ENCODE data around the gene SMG6. TPM values are rescaled to one million over a fixed set of nuclear protein-coding genes. Genes with fewer than 3 reads are reported as not detected.

Gene SMG6
- total and polyA plus RNA-seq, 4 donors, result 16.2 to 67.3 (median 31.4) TPM

DNA sequence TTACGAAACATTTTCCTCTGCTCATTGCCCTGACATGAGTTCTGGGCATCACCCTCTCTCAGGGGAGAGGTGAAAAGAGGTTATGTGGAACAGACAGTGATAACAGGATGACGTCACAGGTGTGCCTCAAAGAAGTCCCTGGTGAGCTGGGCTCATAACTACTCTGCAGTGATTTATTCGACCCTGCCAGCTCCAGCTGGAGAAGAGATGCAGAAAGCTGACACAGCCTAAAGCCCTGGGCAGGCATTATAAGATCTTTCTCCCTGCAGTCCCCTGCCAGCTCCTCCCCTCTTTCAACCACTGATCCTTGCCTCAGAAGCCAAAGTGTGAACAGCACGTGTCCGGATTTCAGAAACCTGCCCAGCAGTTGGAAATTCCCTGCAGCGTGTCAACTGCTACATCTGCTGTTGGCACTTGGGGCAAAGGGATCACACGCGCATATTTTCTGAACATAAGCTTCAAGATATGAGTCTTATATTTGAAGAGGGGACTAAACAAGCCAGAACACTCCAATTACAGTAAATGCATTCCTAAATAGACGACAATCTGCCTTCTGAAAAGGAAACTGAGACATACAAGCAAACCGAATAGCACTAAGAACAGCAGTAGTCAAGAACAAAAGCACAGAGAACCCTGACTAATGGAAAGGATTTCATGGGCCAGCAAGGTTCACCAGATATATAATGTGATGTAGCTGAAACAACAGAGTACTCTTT lies 80.5 kb downstream of the SMG6 start:
- Histone ChIP-seq H3K36me3 (ENCODE audit: control insufficient read depth in 1 of 2, insufficient read depth in 2 of 2, low read length in 1 of 2) (no peaks in the 10 kb centered on the region), H3K27me3 (ENCODE audit: control insufficient read depth in 1 of 2, insufficient read depth in 2 of 2, low read length in 1 of 2) (no peaks in the 10 kb centered on the region), H3K27ac (ENCODE audit: low read depth in 1 of 2, low read length in 2 of 2) (no peak overlapping the region), H3K9me3 (ENCODE audit: control insufficient read depth, low read length) (no peaks in the 10 kb centered on the region), H3K4me3 (ENCODE audit: low read length in 2 of 2) (no peak overlapping the region), H3K4me1 (ENCODE audit: control insufficient read depth in 1 of 2, insufficient read depth in 2 of 2, low read length in 2 of 2) (peaks cover 0 to 9% of the 10 kb centered on the region in 2 donors)
- intact Hi-C loops (cut with DNase I), result no loop called here
- 15 to 19% methylated on average over 10 of the region's 10 CpGs for WGBS, 2 donors
- ATAC-seq (ENCODE audit: low FRiP score) (peak; percentile 86), DNase-seq (peak in 1 of 2 donors; percentile 63)

DNA sequence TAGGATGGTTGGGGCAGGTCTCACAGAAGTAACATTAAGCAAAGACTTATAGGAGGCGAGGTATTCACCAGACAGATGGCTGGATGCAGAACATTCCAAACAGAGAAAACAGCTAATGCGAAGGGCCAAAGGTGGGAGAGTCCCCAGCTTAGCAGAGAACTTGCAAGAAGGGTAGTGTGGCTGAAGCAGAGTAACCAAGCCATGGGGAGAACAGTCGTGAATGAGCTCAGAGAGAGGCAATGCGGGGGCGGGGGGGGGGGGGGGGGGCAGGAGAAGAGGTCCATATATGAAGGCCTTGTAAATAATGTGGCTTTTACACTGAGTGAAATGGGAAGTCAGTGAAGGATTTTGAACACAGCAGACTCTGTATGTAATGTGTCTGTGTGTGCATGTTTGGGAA lies 81.3 kb downstream of the SMG6 start:
- no peaks in the 10 kb centered on the region for H3K27me3 ChIP-seq (ENCODE audit: control insufficient read depth in 1 of 2, insufficient read depth in 2 of 2, low read length in 1 of 2)
- no peak overlapping the region for H3K4me3 ChIP-seq (ENCODE audit: low read length in 2 of 2)
- no peak for DNase-seq
- intact Hi-C loops (cut with DNase I), result no loop called here
- no peaks in the 10 kb centered on the region for H3K36me3 ChIP-seq (ENCODE audit: control insufficient read depth in 1 of 2, insufficient read depth in 2 of 2, low read length in 1 of 2)
- peaks cover 0 to 9% of the 10 kb centered on the region in 2 donors for H3K4me1 ChIP-seq (ENCODE audit: control insufficient read depth in 1 of 2, insufficient read depth in 2 of 2, low read length in 2 of 2)
- H3K27ac ChIP-seq (ENCODE audit: low read depth in 1 of 2, low read length in 2 of 2), result no peak overlapping the region
- no peaks in the 10 kb centered on the region for H3K9me3 ChIP-seq (ENCODE audit: control insufficient read depth, low read length)
- no peak for ATAC-seq (ENCODE audit: low FRiP score)
- WGBS, 2 donors, result 54 to 68% methylated on average over 4 to 5 of the region's 5 CpGs

DNA sequence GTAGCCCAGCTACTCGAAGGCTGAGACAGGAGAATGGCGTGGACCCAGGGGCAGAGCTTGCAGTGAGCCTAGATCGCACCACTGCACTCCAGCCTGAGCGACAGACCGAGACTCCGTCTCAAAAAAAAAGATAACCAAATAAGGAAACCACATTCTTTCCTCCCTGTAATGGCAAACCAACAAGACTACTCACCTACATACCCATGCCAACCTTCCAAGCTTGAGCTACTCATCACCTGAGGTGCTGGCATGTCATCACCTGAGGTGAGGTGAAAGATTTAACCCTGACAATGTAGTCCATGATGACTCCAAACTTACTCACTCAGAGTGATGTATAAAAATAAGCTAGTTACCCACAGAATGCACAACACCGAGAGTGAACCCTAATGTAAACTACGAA lies 85.2 kb downstream of the SMG6 start:
- H3K4me3 ChIP-seq (ENCODE audit: low read length in 2 of 2), result no peak overlapping the region
- H3K4me1 ChIP-seq (ENCODE audit: control insufficient read depth in 1 of 2, insufficient read depth in 2 of 2, low read length in 2 of 2), result peaks cover 3 to 11% of the 10 kb centered on the region in 2 donors
- no peak overlapping the region for H3K27ac ChIP-seq (ENCODE audit: low read depth in 1 of 2, low read length in 2 of 2)
- no peaks in the 10 kb centered on the region for H3K36me3 ChIP-seq (ENCODE audit: control insufficient read depth in 1 of 2, insufficient read depth in 2 of 2, low read length in 1 of 2)
- DNase-seq (no peak), ATAC-seq (ENCODE audit: low FRiP score) (no peak)
- intact Hi-C loops (cut with DNase I), result no loop called here
- no peaks in the 10 kb centered on the region for H3K27me3 ChIP-seq (ENCODE audit: control insufficient read depth in 1 of 2, insufficient read depth in 2 of 2, low read length in 1 of 2)
- 77 to 81% methylated on average over 8 of the region's 8 CpGs for WGBS, 2 donors
- no peaks in the 10 kb centered on the region for H3K9me3 ChIP-seq (ENCODE audit: control insufficient read depth, low read length)

DNA sequence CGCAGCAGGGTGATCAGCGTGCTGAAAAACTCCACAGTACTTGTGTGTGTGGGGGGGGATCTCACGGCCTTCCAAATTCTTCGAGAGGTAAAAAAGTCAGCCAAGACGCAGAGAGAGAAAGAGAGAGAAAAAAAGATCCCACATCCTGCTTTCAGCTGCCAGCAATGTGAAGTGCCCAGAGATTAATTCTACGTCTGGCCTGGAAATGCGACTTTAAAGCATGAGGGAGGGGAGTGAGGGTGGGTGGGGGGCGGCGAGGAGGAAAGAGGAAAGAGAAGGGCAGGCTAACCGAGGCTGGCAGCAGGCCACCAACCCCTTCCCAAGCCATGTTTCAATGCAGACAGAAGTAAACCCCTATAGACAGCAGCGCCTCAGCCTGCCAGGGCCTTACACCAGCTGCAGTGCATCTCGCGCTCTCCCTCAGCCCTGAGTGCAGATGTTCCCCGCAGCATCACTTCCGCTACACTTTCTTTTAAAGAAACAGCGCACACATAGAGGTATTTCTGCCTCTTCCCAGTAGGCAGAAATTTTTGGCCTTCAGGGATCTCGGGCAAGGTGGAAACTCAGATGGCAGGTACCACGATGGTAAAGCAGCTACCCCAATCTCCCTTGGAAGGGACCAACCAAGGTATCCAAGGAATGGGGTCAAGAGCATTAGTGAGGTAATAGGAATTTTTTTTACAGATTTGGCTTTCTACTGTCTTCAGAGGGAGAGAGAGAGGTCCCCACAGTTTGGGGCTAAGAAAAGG lies 87.8 kb downstream of the SMG6 start:
- Histone ChIP-seq H3K4me3 (ENCODE audit: low read length in 2 of 2) (peak overlapping the region; percentile 32 to 47), H3K36me3 (ENCODE audit: control insufficient read depth in 1 of 2, insufficient read depth in 2 of 2, low read length in 1 of 2) (no peaks in the 10 kb centered on the region), H3K4me1 (ENCODE audit: control insufficient read depth in 1 of 2, insufficient read depth in 2 of 2, low read length in 2 of 2) (peaks cover 3 to 5% of the 10 kb centered on the region in 2 donors), H3K27me3 (ENCODE audit: control insufficient read depth in 1 of 2, insufficient read depth in 2 of 2, low read length in 1 of 2) (no peaks in the 10 kb centered on the region), H3K27ac (ENCODE audit: low read depth in 1 of 2, low read length in 2 of 2) (peak overlapping the region; percentile 97 to 99), H3K9me3 (ENCODE audit: control insufficient read depth, low read length) (no peaks in the 10 kb centered on the region)
- WGBS, 2 donors, result 1 to 2% methylated on average over 18 of the region's 18 CpGs
- intact Hi-C loops (cut with DNase I), result loop anchor here (1.0 to 2.0 kb wide), 2 partner anchors 35 to 36 kb away; no protein-coding TSS in a partner anchor
- DNase-seq (peak; percentile 84 to 88), ATAC-seq (ENCODE audit: low FRiP score) (peak; percentile 81)

DNA sequence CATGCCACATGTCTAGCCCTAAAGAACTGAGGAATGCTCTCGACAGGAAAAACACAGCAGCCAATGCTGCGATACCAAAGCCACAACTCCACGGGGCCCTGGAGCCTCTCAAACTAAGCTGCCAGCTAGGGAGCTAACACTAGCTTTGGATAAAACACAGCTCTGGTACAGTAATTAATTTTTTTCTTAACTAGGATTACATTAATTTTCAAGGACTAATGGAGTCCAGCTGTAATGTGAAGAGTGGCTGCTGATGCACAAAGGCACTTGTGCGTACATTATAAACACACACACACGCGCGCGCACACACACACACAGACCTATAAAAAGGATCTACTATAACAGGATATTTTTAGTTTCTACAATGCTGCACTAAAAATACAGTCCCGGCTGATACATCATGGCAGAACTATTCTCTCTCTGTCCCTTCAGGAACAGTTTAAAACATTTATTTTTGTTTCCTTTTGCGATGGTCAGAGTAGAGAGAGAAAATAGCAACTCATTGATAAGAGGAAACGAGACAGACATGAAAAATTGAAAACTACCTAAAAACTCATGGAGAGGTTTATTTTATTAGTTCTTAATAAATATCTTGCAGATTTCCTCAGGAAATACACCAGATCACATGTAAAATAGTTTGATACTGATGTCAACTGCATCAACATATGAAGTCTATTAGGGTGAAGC lies 88.5 kb downstream of the SMG6 start:
- ATAC-seq (ENCODE audit: low FRiP score) (peak; percentile 82), DNase-seq (peak; percentile 73 to 91)
- WGBS, 2 donors, result 3 to 8% methylated on average over 11 of the region's 11 CpGs
- Histone ChIP-seq H3K27ac (ENCODE audit: low read depth in 1 of 2, low read length in 2 of 2) (peak overlapping the region; percentile 97 to 99), H3K4me3 (ENCODE audit: low read length in 2 of 2) (peak overlapping the region in 1 of 2 donors; percentile 32), H3K4me1 (ENCODE audit: control insufficient read depth in 1 of 2, insufficient read depth in 2 of 2, low read length in 2 of 2) (peaks cover 3 to 5% of the 10 kb centered on the region in 2 donors), H3K9me3 (ENCODE audit: control insufficient read depth, low read length) (no peaks in the 10 kb centered on the region), H3K36me3 (ENCODE audit: control insufficient read depth in 1 of 2, insufficient read depth in 2 of 2, low read length in 1 of 2) (no peaks in the 10 kb centered on the region), H3K27me3 (ENCODE audit: control insufficient read depth in 1 of 2, insufficient read depth in 2 of 2, low read length in 1 of 2) (no peaks in the 10 kb centered on the region)
- intact Hi-C loops (cut with DNase I), result loop anchor here (1.0 to 2.0 kb wide), 2 partner anchors 34 to 36 kb away; no protein-coding TSS in a partner anchor

DNA sequence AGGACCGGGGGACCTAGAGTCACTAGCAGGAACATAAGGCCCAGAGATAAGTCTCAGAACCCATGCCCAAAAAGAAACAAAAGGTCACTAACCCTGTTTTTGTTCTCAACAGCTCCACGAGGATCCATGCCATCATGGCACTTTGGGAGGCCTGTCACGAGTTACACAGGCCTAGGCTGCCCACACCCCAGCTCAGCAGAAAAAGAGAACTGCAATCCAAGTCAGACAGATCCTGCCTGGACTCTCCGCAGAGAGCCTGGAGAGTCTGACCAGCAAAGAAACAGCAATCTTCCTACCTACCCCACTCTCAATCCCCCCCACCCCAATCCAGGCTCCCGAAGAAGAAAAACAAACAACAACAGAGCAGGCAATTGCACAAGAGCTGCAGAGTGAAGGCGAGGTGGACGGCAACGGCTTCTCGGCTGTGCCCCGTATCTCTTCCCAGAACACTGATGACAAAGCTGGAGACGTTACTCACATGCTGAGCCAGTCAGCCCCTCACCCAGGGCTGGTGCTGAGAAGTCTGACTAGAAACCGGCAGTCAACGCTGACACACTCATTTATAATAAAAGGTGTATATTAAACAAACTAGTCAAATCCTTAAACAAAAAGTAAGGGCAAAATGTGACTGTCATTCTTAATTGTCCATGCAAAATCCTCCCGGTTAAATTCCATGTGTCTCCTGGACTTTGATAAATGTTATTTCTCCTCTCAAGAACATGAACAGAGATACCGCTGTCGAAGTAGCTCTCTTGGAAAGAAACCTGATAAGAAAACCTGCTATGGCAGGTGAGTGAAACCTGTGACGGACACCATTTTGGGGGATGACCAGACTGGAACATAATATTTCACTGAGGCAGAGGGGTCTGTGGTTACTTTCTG lies 89.3 kb downstream of the SMG6 start:
- peak; percentile 61 for ATAC-seq (ENCODE audit: low FRiP score)
- H3K4me3 ChIP-seq (ENCODE audit: low read length in 2 of 2), result no peak overlapping the region
- no peaks in the 10 kb centered on the region for H3K27me3 ChIP-seq (ENCODE audit: control insufficient read depth in 1 of 2, insufficient read depth in 2 of 2, low read length in 1 of 2)
- intact Hi-C loops (cut with DNase I), result loop anchor here in 1 of 2 donors (2.0 kb wide), 1 partner anchor 33 kb away; no protein-coding TSS in a partner anchor
- no peaks in the 10 kb centered on the region for H3K9me3 ChIP-seq (ENCODE audit: control insufficient read depth, low read length)
- WGBS, 2 donors, result 10 to 16% methylated on average over 17 of the region's 17 CpGs
- H3K36me3 ChIP-seq (ENCODE audit: control insufficient read depth in 1 of 2, insufficient read depth in 2 of 2, low read length in 1 of 2), result no peaks in the 10 kb centered on the region
- H3K27ac ChIP-seq (ENCODE audit: low read depth in 1 of 2, low read length in 2 of 2), result peak overlapping the region; percentile 73 to 94
- peak; percentile 80 to 86 for DNase-seq
- peaks cover 3 to 5% of the 10 kb centered on the region in 2 donors for H3K4me1 ChIP-seq (ENCODE audit: control insufficient read depth in 1 of 2, insufficient read depth in 2 of 2, low read length in 2 of 2)

DNA sequence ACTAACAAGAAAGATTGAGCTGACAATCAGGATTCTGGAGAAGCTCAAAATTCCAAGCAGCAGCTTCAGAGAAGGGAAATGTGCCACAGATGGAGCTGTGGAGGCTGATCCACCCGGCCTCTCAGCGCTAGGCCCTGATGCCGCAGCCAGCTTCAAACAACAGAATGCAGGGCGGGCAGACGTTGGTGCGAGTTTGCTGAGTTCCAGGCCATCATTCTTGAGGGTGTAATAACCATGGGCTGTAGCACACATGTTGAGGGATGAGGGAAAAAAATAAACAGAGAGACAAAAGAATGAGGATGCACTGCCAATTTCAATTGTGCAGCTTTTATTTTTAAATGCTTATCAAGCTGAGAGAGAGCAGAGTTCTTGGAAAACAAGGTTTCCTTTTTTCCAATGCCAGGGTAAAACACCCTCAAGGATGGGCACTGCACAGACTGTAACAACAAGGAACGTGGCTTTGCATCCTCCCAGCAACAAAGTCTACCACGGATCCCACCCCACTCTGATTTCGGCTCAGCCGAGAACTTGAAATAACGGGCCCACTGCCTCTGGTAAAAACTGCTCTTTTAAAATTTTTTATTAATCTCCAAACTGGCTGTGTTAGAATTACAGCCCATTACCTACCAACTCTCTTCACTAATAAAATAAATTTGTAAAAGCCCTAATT lies 90.2 kb downstream of the SMG6 start:
- intact Hi-C loops (cut with DNase I), result no loop called here
- Histone ChIP-seq H3K27ac (ENCODE audit: low read depth in 1 of 2, low read length in 2 of 2) (peak overlapping the region; percentile 73 to 80), H3K36me3 (ENCODE audit: control insufficient read depth in 1 of 2, insufficient read depth in 2 of 2, low read length in 1 of 2) (no peaks in the 10 kb centered on the region), H3K9me3 (ENCODE audit: control insufficient read depth, low read length) (no peaks in the 10 kb centered on the region), H3K27me3 (ENCODE audit: control insufficient read depth in 1 of 2, insufficient read depth in 2 of 2, low read length in 1 of 2) (no peaks in the 10 kb centered on the region), H3K4me3 (ENCODE audit: low read length in 2 of 2) (no peak overlapping the region), H3K4me1 (ENCODE audit: control insufficient read depth in 1 of 2, insufficient read depth in 2 of 2, low read length in 2 of 2) (peaks cover 3 to 5% of the 10 kb centered on the region in 2 donors)
- no peak for ATAC-seq (ENCODE audit: low FRiP score)
- 4 to 12% methylated on average over 11 of the region's 11 CpGs for WGBS, 2 donors
- no peak for DNase-seq

Data from aorta (tissue), 5 donors.